NCI-H2171 treated with DMSO at 0.1 percent for 48 hours (cell line): ENCODE results near the gene CARD11.

Experiments used
- DNase-seq: peaks from one replicate; lab custom pipeline; 2025; lab: John Stamatoyannopoulos, UW

The CARD11 gene

DNA sequence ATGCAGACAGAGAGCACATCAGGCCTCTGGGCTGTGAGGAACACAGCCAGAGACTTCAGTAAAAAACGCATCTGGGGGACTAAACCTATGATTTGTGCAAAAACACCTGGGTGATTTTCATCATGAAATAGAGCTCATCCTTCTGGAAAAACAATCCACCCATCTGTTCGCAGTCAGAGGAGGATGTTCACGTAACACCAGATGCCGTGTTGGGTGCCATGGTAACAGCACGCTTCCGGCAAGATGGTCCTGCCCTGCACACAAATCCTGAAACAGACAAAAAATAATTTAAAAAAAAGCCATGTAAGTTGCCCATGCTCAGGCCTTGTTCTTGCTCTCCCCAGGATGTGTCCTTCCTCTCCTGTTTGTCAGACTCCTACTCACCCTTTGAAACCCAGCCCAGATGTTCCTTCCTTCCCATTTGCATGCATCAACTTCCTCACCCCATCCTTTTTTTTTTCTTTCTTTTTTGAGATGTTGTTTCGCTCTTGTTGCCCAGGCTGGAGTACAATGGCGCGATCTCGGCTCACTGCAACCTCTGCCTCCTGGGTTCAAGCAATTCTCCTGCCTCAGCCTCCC is 171.3 kb downstream of the CARD11 start:
- peak; percentile 98 for DNase-seq

DNA sequence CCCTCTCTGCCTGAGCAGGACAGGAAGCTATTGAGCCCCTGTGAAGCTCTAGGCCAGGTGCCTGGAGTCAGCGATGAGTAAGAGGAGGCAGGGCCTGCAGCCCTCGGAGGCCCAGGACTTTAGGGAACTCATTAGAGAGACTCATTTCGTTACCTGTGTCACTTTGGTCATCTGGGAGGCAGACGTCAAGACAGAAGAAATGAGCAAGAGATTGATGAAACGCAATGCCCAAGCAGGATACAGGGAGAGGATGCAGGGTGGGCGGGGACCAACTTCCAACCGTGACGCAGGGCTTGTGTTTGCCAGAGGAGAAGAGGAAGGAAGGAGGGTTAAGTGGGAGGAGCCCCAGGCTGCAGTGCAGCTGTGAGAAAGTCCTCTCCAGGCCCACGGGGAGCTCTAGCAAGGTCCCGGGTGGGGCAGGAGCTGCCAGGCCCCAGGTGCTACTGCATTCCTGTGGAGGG is 173.2 kb downstream of the CARD11 start:
- DNase-seq = no peak

DNA sequence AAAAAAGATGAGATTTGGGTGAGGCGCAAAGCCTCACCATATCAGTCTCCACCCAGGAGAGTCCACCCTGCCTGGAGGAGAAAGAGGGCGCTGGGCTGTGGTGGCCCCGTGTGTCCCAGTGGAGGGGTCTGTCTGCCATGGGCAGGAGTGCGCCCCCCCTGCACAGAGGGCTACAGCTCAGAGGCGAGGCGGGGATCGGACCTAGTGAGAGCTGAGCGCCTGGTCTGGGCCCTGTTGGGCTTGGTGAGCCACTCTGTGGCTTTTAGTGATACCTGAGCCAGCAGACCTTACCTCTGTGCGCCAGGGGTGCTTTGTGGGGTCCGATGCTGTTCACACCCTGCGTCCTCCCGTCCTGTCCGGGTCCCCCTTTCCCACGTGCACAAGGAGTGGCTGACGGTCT is 173.7 kb downstream of the CARD11 start:
- DNase-seq = no peak

DNA sequence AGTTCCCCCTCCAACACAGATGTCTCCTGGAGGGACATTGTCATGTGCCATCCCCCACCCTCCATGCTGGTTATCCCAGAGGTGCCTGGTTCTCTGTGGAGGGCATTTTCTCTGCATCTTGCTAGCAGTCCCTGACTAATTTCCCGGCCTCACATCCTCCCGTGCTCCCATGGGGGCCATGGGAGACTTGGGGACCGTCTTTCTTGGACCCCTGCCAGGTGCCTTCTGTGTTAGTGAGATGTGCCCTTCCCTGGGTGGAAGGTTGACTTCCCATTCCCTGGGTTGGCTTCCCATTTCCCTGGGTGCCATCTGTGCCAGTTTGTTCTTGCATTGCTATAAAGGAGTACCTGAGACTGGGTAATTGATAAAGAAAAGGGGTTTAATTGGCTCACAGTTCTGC is 177.1 kb downstream of the CARD11 start:
- peak; percentile 74 for DNase-seq

DNA sequence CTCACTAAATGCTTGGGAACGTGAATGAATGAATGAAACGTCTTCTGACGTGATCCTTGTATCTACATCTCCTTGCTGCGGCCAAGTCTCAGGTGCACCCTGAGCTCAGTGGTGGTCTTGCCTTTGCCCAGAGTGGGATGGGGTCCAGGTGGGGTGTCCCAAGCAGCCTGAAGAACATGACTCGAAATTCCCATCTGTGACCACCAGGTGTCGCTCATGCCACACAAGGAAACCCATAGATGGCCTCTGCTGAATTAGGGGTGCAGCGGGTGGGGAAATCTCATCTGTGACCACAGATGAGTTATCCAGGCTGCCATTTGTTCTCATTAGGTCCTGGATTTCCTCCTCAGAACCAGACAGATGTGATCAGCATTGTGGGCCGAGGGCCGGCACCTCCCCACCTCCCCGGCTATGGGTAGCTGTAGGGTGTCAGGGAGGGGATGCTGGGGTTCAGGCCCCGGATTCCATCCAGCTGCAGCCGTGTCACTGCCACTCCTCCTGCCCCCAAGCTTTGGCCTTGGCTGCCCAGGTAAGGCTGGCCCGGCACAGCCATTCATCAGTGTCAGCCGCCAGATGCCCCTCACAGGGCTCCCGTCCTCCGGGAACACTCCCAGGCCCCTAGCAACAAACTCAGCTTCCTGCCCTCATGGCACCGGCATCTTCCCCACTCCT is 178.5 kb downstream of the CARD11 start:
- DNase-seq = peak; percentile 80

DNA sequence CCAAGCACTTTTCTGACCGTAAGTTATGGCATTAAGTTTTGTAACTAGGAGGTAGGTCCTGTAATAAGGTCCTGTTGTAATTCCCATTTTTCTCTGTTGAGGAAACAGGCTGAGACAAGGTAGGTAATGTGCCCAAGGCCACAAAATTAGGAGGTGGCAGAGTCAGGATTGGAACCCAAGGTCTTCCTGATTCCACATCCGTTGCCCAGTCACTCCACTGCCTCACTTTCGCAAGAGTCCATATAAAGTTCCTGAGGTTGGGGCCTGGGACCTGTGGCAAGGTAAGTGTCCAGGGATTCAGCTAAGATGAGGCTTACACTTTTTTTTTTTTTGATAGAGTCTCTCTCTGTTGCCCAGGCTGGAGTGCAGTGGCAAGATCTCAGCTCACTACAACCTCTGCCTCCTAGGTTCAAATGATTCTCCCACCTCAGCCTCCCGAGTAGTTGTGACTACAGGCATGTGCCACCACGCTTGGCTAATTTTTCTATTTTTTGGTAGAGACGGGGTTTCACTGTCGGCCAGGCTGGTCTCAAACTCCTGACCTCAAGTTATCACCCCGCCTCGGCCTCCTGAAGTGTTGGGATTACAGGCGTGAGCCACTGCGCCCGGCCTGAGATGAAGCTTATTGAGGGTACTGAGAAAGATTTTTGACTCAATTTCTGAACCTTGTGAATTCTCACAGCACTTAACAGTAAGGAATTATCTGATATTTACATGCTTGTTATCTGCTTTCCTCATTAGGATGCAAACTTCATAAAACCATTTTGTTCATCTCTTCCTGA is 179.3 kb downstream of the CARD11 start:
- no peak for DNase-seq

DNA sequence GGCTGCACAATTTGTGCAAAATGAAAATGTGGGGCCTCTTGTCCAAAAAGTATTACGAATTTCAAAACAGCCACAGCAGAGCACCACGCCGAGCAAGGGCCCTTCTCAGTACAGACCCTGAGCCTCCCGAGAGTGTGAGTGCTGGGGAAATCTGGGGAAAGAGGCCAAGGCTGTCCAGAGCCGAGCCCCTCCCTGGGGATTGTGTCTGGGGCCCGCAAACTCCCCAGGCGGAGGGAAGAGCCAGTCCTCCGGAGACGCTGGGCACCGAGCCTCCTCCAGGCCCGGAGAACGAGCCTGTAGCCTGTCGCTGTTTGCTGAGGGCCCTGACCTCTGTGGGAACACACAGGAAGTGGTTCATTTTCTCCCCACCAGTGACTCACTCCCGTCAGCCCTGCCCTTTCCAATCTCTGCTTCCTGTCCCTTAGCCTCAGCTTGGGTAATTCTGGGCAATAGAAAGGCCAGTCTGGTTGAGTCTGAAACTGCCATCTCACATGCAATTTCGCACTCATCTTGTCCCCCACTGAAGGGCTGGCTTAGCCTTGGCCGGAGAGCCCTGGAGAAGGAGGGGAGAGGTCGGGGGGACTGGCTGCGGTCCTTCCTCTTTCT is 180.1 kb downstream of the CARD11 start:
- no peak for DNase-seq

DNA sequence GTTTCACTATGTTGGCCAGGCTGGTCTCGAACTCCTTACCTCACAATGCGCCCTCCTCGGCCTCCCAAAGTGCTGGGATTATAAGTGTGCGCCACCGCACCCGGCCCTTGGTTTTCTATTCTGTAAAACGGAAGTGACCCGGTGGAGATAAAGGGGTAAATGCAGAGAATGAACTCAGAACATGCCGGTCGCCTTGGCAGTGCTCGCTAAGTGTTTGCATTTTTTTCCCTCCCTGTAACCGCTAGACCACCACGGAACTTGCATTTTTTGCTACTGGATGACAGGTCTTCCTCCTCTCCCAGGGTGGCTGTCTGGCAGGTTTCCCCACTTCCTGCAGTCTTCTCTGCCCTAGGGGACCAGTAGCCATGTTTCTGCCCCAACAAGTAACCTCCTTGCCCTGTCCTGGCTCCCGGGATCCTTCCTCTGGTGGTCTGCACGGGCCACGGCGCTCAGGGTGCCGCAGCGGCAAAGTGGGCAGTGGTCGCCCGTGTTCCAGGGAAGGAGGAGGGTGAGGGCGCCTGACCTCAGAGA is 180.8 kb downstream of the CARD11 start:
- DNase-seq = no peak

DNA sequence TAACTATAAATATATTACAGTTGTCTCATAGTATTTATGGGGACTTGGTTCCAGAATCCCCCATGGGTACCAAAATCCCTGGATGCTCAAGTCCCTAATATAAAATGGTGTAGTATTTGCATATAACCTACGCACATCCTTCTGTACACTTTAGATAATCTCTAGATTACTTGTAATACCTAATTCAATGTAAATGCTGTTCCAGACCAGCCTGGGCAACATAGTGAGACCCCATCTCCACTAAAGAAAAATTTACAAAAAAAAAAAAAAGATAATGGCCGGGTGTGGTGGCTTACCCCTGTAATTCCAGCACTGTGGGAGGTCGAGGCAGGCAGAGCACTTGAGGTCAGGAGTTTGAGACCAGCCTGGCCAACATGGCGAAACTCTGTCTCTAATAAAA is 182.2 kb downstream of the CARD11 start:
- no peak for DNase-seq

DNA sequence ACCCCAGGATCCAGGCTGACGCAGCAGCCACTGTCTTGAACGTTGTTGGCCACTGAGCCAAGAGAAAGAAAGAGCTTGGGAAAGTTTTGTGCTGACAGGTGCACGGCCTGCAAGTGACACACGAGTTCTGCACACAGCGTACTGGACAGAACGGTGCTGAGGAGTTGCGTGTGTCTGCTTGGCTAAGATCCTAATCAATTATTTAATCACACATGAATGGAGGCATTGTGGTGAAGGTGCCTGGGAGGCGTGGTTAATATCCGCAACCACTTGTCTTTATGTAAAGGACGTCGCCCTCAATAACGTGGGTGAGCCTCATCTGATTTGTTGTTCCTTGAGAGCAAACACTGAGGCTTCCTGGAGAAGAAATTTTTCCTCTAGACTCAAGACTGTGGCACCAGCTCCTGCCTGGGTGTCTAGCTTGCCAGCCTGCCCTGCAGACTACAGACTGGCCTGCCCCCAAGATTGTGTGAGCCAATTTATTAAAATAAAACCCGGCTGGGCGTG is 183.0 kb downstream of the CARD11 start:
- peak; percentile 66 for DNase-seq

DNA sequence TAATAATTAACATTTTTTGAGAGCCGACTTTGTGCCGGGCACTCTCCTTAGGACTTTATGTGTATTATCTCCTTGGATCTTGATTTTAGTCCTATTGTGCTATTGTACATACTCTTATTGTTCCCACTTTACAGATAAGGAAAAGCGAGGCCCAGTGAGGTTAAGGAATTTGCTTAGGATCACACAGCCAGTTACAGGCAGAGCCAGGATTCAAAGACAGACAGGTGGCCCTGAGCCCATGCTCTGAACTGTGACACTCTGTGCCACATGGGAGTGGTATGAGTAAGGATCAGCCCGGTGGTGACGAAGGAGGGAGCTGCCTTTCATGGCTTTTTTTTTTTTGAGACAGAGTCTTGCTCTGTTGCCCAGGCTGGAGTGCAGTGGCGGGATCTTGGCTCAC is 183.7 kb downstream of the CARD11 start:
- DNase-seq = no peak

DNA sequence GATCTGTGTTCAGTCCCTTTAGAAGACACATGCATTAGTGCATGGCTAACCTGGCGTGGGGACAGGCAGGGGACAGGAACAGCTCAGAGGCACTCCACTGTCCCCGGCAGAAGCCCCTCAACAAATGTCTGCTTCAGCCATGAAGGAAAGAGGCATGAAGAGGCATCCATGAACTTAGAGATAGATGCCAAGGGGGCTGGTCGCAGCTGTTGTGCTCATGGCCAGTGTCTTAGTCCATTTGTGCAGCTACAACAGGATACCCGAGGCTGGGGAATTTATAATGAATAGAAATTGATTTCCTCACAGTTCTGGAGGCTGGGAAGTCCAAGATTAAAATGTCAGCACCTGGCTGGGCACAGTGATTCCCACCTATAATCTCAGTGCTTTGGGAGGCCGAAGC is 185.0 kb downstream of the CARD11 start:
- no peak for DNase-seq

DNA sequence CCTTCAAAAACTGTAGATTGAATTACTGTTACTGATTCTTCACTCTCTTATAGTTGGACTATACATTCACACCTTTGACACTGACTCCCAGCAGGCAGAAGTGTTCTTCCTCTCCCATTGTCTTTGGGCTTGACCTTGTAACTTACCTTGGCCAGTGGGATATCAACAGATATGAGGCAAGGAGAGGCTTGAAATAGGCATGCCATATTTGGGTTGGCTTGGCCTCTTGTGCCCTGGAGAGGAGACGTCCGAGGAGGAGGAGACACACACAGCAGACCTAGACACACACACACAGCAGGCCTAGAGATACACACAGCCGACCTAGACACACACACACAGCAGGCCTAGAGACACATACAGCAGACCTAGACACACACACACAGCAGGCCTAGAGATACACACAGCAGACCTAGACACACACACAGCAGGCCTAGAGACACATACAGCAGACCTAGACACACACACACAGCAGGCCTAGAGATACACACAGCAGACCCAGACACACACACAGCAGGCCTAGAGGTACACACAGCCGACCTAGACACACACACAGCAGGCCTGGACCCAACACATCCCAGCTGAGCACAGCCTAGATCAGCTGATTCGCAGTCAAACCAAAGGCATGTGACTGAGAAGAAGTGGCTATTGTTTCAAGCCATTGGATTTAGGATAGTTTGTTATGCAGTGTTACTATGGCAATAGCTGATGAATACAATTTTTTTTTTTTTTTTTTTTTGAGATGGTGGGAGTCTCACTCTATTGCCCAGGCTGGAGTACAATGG is 187.1 kb downstream of the CARD11 start:
- DNase-seq = no peak
